SK-N-SH treated with all-trans-retinoic acid at 6 μM for 48 hours (cell line): ENCODE measurements around the gene ANO9.

ENCODE experiments used
- ATAC-seq: fragments of 200-7000 bp; cut with Tn5 transposase; 3 replicates; pipeline ENCODE4 v1.9.1; 2020; ENCODE audit warnings: mild to moderate bottlenecking, moderate library complexity
- ARNTL ChIP-seq: fragments of 450-650 bp; formaldehyde crosslinking; IDR thresholded peaks from 2 replicates; pipeline ENCODE4 v1.5.0; 2020; ENCODE audit warnings: low read depth, mild to moderate bottlenecking, moderate library complexity, borderline replicate concordance
- BACH2 ChIP-seq: fragments of 250-450 bp; sonication (Bioruptor Pico); IDR thresholded peaks from 2 replicates; pipeline ENCODE4 v1.9.0; 2021; ENCODE audit warnings: mild to moderate bottlenecking, borderline replicate concordance
- CSDC2 ChIP-seq: fragments of 250-450 bp; sonication (Bioruptor Pico); IDR thresholded peaks from 2 replicates; pipeline ENCODE4 v1.5.0; 2020; ENCODE audit warnings: mild to moderate bottlenecking, moderate library complexity
- ESRRG ChIP-seq: fragments of 250-450 bp; sonication (Bioruptor Pico); IDR thresholded peaks from 2 replicates; pipeline ENCODE4 v1.6.1; 2021; ENCODE audit warnings: mild to moderate bottlenecking
- GLIS3 ChIP-seq: fragments of 250-450 bp; sonication (Bioruptor Pico); IDR thresholded peaks from 2 replicates; pipeline ENCODE4 v1.5.0; 2020; ENCODE audit warnings: mild to moderate bottlenecking, moderate library complexity
- ISL1 ChIP-seq: fragments of 250-450 bp; sonication (Bioruptor Pico); IDR thresholded peaks from 2 replicates; pipeline ENCODE4 v2.1.2; 2022; ENCODE audit warnings: mild to moderate bottlenecking, moderate library complexity
- OSR1 ChIP-seq: fragments of 250-450 bp; sonication (Bioruptor Pico); IDR thresholded peaks from 2 replicates; pipeline ENCODE4 v1.8.0; 2022; ENCODE audit warnings: moderate library complexity, mild to moderate bottlenecking, inconsistent platforms
- RARB ChIP-seq: fragments of 250-450 bp; sonication (Bioruptor Pico); IDR thresholded peaks from 2 replicates; pipeline ENCODE4 v1.8.0; 2021; ENCODE audit warnings: mild to moderate bottlenecking, moderate library complexity
- SNAI2 ChIP-seq: fragments of 250-450 bp; sonication (Bioruptor Pico); IDR thresholded peaks from 2 replicates; pipeline ENCODE4 v1.5.0; 2020; ENCODE audit warnings: mild to moderate bottlenecking, moderate library complexity
- TCF4 ChIP-seq: fragments of 250-450 bp; sonication (Bioruptor Pico); IDR thresholded peaks from 2 replicates; pipeline ENCODE4 v1.8.0; 2021; ENCODE audit warnings: mild to moderate bottlenecking, moderate library complexity, borderline replicate concordance
- TOX ChIP-seq: fragments of 250-450 bp; sonication (Bioruptor Pico); IDR thresholded peaks from 2 replicates; pipeline ENCODE4 v1.8.0; 2021; ENCODE audit warnings: mild to moderate bottlenecking, moderate library complexity, borderline replicate concordance
- ZC3H10 ChIP-seq: fragments of 250-450 bp; sonication (Bioruptor Pico); IDR thresholded peaks from 2 replicates; pipeline ENCODE4 v1.5.1; 2021; ENCODE audit warnings: mild to moderate bottlenecking, moderate library complexity
- ZFP3 ChIP-seq: fragments of 250-450 bp; sonication (Bioruptor Pico); IDR thresholded peaks from 2 replicates; pipeline ENCODE4 v1.5.0; 2020; ENCODE audit warnings: mild to moderate bottlenecking, moderate library complexity
- ZFP30 ChIP-seq: fragments of 450-650 bp; formaldehyde crosslinking; IDR thresholded peaks from 2 replicates; pipeline ENCODE4 v1.5.0; 2022; ENCODE audit warnings: mild to moderate bottlenecking, moderate library complexity
- ZNF565 ChIP-seq: fragments of 450-650 bp; formaldehyde crosslinking; conservative IDR thresholded peaks from 2 replicates; pipeline ENCODE4 v1.5.0; 2020; ENCODE audit warnings: low read depth, mild to moderate bottlenecking, moderate library complexity
- ZNF70 ChIP-seq: fragments of 450-650 bp; formaldehyde crosslinking; IDR thresholded peaks from 2 replicates; pipeline ENCODE4 v1.5.0; 2020; ENCODE audit warnings: mild to moderate bottlenecking, moderate library complexity
- ZNF8 ChIP-seq: fragments of 450-650 bp; formaldehyde crosslinking; IDR thresholded peaks from 2 replicates; pipeline ENCODE4 v1.5.0; 2020; ENCODE audit warnings: mild to moderate bottlenecking, moderate library complexity
- TF ChIP-seq, protein P1 (sequence below): fragments of 250-450 bp; sonication (Bioruptor Pico); IDR thresholded peaks from 2 replicates; pipeline ENCODE4 v1.8.0; 2020; ENCODE audit warnings: mild to moderate bottlenecking, moderate library complexity, borderline replicate concordance
- TF ChIP-seq, protein P2 (sequence below): fragments of 250-450 bp; sonication (Bioruptor Pico); IDR thresholded peaks from 2 replicates; pipeline ENCODE4 v1.5.0; 2020; ENCODE audit warnings: mild to moderate bottlenecking, moderate library complexity
- TF ChIP-seq, protein P3 (sequence below): fragments of 250-450 bp; sonication (Bioruptor Pico); IDR thresholded peaks from 2 replicates; pipeline ENCODE4 v1.8.0; 2021; ENCODE audit warnings: low read depth, mild to moderate bottlenecking, moderate library complexity, borderline replicate concordance
- TF ChIP-seq, protein P4 (sequence below): fragments of 250-450 bp; sonication (Bioruptor Pico); IDR thresholded peaks from 2 replicates; pipeline ENCODE4 v1.5.1; 2021; ENCODE audit warnings: mild to moderate bottlenecking, moderate library complexity

Gene ANO9

DNA sequence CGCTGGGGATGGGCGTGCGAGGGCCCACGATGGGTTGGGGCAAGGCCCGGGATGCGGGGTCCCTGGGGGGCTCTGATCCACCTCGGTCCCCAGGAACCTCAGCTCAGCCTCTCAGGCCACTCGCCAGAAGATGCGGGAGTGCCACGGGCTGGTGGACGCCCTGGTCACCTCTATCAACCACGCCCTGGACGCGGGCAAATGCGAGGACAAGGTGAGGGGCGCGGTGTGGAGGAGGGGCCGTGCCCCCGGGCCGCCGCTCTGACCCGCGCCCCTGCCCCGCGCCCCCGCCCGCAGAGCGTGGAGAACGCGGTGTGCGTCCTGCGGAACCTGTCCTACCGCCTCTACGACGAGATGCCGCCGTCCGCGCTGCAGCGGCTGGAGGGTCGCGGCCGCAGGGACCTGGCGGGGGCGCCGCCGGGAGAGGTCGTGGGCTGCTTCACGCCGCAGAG lies 41.5 kb downstream of the ANO9 start:
- ATAC-seq, result no peak
- no peak for TF ChIP-seq ISL1 (CRISPR knock-in tag)
- no peak for TF ChIP-seq TCF4 (CRISPR knock-in tag)
- no peak for TF ChIP-seq ZFP3 (CRISPR knock-in tag)
- no peak for TF ChIP-seq ZC3H10
- TF ChIP-seq ZNF8, result no peak
- no peak for TF ChIP-seq CSDC2 (CRISPR knock-in tag)
- no peak for TF ChIP-seq GLIS3

DNA sequence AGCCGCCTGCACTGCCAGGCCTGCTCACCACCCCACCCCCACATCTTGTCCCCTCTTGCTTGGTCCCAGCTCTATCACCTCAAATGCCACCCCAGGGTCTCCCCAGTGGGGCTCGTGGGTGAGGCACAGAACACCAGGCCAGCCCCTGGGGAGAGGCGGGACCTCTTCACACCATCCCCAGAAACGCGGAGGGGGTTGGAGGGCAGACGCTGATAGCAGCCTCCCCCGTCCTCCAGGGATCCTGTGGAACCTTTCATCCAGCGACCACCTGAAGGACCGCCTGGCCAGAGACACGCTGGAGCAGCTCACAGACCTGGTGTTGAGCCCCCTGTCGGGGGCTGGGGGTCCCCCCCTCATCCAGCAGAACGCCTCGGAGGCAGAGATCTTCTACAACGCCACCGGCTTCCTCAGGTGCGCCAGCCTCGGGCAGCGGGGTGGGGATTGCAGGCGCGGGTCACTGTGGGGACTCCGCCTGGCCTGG lies 42.0 kb downstream of the ANO9 start:
- TF ChIP-seq ESRRG (CRISPR knock-in tag) (no peak), ARNTL (CRISPR knock-in tag) (no peak), ZFP3 (CRISPR knock-in tag) (no peak), ZNF8 (no peak), ZNF565 (no peak), TOX (CRISPR knock-in tag) (no peak), OSR1 (CRISPR knock-in tag) (no peak), ZNF70 (CRISPR knock-in tag) (no peak), TCF4 (CRISPR knock-in tag) (no peak), RARB (no peak), BACH2 (CRISPR knock-in tag) (no peak), GLIS3 (no peak), ZC3H10 (no peak)
- TF ChIP-seq, protein P1, sequence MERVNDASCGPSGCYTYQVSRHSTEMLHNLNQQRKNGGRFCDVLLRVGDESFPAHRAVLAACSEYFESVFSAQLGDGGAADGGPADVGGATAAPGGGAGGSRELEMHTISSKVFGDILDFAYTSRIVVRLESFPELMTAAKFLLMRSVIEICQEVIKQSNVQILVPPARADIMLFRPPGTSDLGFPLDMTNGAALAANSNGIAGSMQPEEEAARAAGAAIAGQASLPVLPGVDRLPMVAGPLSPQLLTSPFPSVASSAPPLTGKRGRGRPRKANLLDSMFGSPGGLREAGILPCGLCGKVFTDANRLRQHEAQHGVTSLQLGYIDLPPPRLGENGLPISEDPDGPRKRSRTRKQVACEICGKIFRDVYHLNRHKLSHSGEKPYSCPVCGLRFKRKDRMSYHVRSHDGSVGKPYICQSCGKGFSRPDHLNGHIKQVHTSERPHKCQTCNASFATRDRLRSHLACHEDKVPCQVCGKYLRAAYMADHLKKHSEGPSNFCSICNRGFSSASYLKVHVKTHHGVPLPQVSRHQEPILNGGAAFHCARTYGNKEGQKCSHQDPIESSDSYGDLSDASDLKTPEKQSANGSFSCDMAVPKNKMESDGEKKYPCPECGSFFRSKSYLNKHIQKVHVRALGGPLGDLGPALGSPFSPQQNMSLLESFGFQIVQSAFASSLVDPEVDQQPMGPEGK (CRISPR knock-in tag), result no peak
- TF ChIP-seq, protein P2, sequence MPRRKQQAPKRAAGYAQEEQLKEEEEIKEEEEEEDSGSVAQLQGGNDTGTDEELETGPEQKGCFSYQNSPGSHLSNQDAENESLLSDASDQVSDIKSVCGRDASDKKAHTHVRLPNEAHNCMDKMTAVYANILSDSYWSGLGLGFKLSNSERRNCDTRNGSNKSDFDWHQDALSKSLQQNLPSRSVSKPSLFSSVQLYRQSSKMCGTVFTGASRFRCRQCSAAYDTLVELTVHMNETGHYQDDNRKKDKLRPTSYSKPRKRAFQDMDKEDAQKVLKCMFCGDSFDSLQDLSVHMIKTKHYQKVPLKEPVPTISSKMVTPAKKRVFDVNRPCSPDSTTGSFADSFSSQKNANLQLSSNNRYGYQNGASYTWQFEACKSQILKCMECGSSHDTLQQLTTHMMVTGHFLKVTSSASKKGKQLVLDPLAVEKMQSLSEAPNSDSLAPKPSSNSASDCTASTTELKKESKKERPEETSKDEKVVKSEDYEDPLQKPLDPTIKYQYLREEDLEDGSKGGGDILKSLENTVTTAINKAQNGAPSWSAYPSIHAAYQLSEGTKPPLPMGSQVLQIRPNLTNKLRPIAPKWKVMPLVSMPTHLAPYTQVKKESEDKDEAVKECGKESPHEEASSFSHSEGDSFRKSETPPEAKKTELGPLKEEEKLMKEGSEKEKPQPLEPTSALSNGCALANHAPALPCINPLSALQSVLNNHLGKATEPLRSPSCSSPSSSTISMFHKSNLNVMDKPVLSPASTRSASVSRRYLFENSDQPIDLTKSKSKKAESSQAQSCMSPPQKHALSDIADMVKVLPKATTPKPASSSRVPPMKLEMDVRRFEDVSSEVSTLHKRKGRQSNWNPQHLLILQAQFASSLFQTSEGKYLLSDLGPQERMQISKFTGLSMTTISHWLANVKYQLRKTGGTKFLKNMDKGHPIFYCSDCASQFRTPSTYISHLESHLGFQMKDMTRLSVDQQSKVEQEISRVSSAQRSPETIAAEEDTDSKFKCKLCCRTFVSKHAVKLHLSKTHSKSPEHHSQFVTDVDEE (CRISPR knock-in tag), result no peak
- TF ChIP-seq, protein P3, sequence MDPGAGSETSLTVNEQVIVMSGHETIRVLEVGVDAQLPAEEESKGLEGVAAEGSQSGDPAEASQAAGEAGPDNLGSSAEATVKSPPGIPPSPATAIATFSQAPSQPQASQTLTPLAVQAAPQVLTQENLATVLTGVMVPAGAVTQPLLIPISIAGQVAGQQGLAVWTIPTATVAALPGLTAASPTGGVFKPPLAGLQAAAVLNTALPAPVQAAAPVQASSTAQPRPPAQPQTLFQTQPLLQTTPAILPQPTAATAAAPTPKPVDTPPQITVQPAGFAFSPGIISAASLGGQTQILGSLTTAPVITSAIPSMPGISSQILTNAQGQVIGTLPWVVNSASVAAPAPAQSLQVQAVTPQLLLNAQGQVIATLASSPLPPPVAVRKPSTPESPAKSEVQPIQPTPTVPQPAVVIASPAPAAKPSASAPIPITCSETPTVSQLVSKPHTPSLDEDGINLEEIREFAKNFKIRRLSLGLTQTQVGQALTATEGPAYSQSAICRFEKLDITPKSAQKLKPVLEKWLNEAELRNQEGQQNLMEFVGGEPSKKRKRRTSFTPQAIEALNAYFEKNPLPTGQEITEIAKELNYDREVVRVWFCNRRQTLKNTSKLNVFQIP, result no peak
- no peak for ATAC-seq

DNA sequence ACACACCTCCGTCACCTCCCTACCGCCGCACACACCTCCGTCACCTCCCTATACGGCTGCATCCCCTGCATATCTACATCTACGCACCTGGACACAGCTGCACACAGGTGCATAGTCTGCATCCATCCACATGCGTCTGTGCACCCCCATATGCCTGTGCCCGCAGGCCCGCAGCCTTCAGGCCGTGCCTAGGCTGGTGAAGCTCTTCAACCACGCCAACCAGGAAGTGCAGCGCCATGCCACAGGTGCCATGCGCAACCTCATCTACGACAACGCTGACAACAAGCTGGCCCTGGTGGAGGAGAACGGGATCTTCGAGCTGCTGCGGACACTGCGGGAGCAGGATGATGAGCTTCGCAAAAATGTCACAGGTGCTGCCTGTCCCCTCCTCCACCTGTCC lies 43.0 kb downstream of the ANO9 start:
- no peak for ATAC-seq
- TF ChIP-seq TCF4 (CRISPR knock-in tag) (no peak), GLIS3 (no peak), CSDC2 (CRISPR knock-in tag) (no peak), ZFP3 (CRISPR knock-in tag) (no peak), RARB (no peak), ARNTL (CRISPR knock-in tag) (no peak), OSR1 (CRISPR knock-in tag) (no peak), ISL1 (CRISPR knock-in tag) (no peak), ZNF8 (no peak), ZC3H10 (no peak), ZNF70 (CRISPR knock-in tag) (no peak), SNAI2 (CRISPR knock-in tag) (no peak), ESRRG (CRISPR knock-in tag) (no peak), ZFP30 (no peak)
- TF ChIP-seq, protein P3, result no peak
- TF ChIP-seq, protein P1 (CRISPR knock-in tag), result no peak
- TF ChIP-seq, protein P4, sequence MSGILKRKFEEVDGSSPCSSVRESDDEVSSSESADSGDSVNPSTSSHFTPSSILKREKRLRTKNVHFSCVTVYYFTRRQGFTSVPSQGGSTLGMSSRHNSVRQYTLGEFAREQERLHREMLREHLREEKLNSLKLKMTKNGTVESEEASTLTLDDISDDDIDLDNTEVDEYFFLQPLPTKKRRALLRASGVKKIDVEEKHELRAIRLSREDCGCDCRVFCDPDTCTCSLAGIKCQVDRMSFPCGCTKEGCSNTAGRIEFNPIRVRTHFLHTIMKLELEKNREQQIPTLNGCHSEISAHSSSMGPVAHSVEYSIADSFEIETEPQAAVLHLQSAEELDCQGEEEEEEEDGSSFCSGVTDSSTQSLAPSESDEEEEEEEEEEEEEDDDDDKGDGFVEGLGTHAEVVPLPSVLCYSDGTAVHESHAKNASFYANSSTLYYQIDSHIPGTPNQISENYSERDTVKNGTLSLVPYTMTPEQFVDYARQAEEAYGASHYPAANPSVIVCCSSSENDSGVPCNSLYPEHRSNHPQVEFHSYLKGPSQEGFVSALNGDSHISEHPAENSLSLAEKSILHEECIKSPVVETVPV (CRISPR knock-in tag), result no peak
- TF ChIP-seq, protein P2 (CRISPR knock-in tag), result no peak
